Measurements from ENCODE around the gene TOM1L2.

Gene TOM1L2

GRCh38 chr17:17846003-17846402 lies 126.2 kb downstream of the TOM1L2 start:
- FAIRE-seq = no peak

- no peak for FAIRE-seq
Measured at GRCh38 chr17:17845046-17845775, 127.0 kb downstream of the TOM1L2 start.

GRCh38 chr17:17844500-17844899 lies 127.7 kb downstream of the TOM1L2 start:
- FAIRE-seq = peak; percentile 36

- no peak for FAIRE-seq
Measured at GRCh38 chr17:17844079-17844478, 128.1 kb downstream of the TOM1L2 start.

GRCh38 chr17:17843096-17843495 lies 129.1 kb downstream of the TOM1L2 start:
- FAIRE-seq = no peak

- FAIRE-seq = no peak
Measured at GRCh38 chr17:17842111-17842876, 129.9 kb downstream of the TOM1L2 start.

- FAIRE-seq = no peak
Measured at GRCh38 chr17:17841601-17842025, 130.6 kb downstream of the TOM1L2 start.

GRCh38 chr17:17840751-17841591 lies 131.2 kb downstream of the TOM1L2 start:
- no peak for FAIRE-seq

- no peak for FAIRE-seq
Measured at GRCh38 chr17:17839791-17840707, 132.2 kb downstream of the TOM1L2 start.

- FAIRE-seq = peak; percentile 13
Measured at GRCh38 chr17:17837966-17838962, 133.9 kb downstream of the TOM1L2 start.

- FAIRE-seq = peak; percentile 31
Measured at GRCh38 chr17:17837380-17837821, 134.8 kb downstream of the TOM1L2 start.

GRCh38 chr17:17836818-17837379 lies 135.3 kb downstream of the TOM1L2 start, which contains the start of gene SREBF1:
Gene SREBF1 (minus strand): TSS chr17:17836986. CDS start chr17:17836817, 169 bp downstream.
- peak; percentile 41 for FAIRE-seq

- FAIRE-seq = peak; percentile 79
Measured at GRCh38 chr17:17836250-17836817, 135.9 kb downstream of the TOM1L2 start.

- no peak for FAIRE-seq
Measured at GRCh38 chr17:17835415-17836249, 136.6 kb downstream of the TOM1L2 start.

GRCh38 chr17:17834974-17835373 lies 137.2 kb downstream of the TOM1L2 start:
- no peak for FAIRE-seq

- no peak for FAIRE-seq
Measured at GRCh38 chr17:17833658-17834357, 138.4 kb downstream of the TOM1L2 start.

GRCh38 chr17:17832032-17832363 lies 140.2 kb downstream of the TOM1L2 start:
- no peak for FAIRE-seq
